ENCODE data around the gene ZBTB2.
"Not testable (repeated sequence)": the region's sequence is repeated elsewhere in the genome, so short reads cannot be mapped to it uniquely, and the experiment has no call there.

ZBTB2 gene

DNA sequence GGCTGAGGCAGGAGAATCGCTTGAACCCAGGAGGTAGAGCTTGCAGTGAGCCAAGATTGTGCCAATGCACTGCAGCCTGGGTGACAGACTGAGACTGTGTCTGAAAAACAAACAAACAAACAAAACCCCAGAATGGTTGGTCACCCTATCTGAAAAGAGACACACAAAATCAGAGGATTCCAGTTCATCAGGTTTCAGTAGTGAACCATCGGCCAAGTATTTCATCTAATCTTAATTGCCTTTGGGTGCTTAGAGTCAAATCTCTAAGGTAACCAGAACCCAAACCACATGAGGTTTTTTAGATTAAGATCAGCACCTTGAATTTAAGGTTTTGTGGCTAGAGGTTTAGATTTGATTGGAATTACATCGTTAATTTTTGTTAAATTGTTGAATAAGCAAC lies 8.3 kb upstream of the ZBTB2 start:
- DNase-seq = no peak

DNA sequence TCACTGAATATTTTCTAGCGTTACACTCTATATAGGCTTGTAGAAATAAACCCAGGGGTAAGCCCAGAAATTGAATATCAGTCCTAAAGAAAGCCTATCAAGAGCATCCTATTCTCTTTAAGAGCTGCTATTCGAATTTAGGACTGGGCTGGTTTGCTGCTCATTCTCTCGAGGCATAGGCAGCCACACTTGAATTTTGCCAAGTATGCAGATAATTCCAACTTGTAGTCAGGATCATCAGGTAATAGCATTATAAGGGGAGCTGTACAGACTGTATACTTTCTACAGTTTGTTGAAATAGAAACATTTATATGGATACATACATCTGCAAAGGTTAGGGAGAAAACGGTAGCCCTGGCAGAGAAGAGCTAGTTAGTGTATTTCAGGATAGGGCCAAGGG lies 2.1 kb upstream of the ZBTB2 start:
- DNase-seq = no peak

- no peak for DNase-seq
Observed at GRCh38 chr6:151392427-151392826, 1.1 kb upstream of the ZBTB2 start.

- DNase-seq = no peak
Observed at GRCh38 chr6:151390851-151391470, 398 bp downstream of the ZBTB2 start.

GRCh38 chr6:151390276-151390850 lies 996 bp downstream of the ZBTB2 start:
- peak; percentile 80 for DNase-seq

- peak; percentile 58 for DNase-seq
Observed at GRCh38 chr6:151389618-151390275, 1.6 kb downstream of the ZBTB2 start.

DNA sequence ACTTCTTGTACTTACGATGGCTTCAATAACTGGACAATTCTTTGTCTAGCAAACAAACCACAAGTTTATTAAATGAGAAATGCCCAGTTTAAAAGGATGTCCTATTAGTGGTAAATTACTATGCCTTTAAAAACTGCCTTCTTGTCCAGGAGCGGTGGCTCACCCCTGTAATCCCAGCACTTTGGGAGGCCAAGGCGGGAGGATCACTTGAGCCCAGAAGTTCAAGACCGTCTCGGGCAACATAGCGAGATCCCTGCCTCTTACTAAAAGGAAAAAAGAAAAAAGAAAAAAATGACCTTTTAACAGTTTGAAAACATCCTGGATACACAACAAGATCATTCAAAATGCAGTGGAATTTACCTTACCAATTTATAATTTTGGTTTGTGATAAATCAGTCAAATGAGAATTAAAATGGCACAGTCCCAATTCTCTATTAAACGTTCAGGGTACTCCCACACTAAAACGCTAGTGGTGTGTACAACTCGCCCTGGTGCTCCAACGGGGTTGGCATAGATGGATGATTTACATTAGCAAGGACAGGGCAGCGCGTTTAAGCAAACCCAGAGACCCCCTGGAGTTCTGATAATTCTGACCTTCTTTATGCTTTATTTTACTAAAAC lies 2.3 kb downstream of the ZBTB2 start:
- no peak for DNase-seq

GRCh38 chr6:151388236-151388635 lies 3.1 kb downstream of the ZBTB2 start:
- no peak for DNase-seq

- DNase-seq = no peak
Observed at GRCh38 chr6:151387175-151387970, 4.0 kb downstream of the ZBTB2 start.

GRCh38 chr6:151385177-151385576 lies 6.2 kb downstream of the ZBTB2 start:
- DNase-seq = no peak

- no peak for DNase-seq
Observed at GRCh38 chr6:151384151-151384550, 7.2 kb downstream of the ZBTB2 start.

- DNase-seq = not testable (repeated sequence)
Observed at GRCh38 chr6:151382631-151383030, 8.7 kb downstream of the ZBTB2 start.

GRCh38 chr6:151381722-151382121 lies 9.6 kb downstream of the ZBTB2 start:
- no peak for DNase-seq

- DNase-seq = no peak
Observed at GRCh38 chr6:151380848-151381205, 10.5 kb downstream of the ZBTB2 start.

- no peak for DNase-seq
Observed at GRCh38 chr6:151379933-151380847, 11.2 kb downstream of the ZBTB2 start.

- DNase-seq = no peak
Observed at GRCh38 chr6:151377095-151377494, 14.3 kb downstream of the ZBTB2 start.

- no peak for DNase-seq
Observed at GRCh38 chr6:151376440-151376839, 14.9 kb downstream of the ZBTB2 start.

DNA sequence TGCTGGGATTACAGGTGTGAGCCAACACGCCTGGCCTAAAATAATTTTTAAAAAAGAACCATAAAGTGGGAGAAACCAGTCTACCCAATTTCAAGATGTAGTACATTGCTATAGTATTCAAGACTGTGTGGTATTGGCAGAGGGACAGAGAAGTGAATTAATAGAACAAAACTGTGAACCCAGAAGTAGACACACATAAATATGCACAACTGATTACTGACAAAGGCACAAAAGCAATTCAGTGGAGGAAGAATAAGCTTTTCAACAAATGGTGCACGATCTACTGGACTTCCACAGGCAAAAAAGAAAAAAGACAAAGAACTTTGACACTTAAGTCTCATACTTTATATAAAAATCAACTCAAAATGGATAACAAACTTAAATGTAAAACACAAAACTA lies 15.5 kb downstream of the ZBTB2 start:
- DNase-seq = no peak

DNA sequence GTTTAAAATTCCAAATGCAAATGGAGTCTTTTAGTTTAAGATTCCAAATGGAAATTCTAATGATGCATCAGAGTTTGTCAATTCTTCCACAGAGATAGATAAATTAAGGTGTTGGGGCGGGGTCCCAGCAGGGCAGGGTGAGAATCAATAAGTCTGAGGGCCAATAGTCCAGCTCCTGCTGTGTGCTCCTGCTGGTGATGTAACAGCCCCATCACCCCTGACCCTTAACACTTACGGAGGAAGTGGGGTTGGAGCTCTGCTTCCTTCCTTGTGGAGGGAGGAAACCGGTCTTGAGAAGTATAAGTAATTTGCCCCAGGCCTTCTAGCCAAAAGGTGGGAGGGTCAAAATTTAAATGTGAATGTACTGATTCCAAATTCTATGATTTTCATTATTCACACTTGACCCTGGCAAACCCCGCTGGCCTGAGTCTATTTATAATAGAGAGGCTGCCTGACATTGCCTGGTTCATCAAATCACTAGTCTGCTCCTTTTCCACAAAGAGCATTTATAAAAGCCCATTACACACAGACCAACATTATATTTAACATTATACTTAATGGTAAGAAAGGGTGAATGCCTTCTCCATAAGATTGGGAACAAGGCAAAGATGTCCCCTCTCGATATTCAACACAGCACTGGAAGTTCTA lies 17.2 kb downstream of the ZBTB2 start:
- no peak for DNase-seq

- no peak for DNase-seq
Observed at GRCh38 chr6:151372164-151372563, 19.2 kb downstream of the ZBTB2 start.

GRCh38 chr6:151370509-151371078 lies 20.8 kb downstream of the ZBTB2 start:
- DNase-seq = no peak
